ENCODE data around the gene CRYBA4.

DNA sequence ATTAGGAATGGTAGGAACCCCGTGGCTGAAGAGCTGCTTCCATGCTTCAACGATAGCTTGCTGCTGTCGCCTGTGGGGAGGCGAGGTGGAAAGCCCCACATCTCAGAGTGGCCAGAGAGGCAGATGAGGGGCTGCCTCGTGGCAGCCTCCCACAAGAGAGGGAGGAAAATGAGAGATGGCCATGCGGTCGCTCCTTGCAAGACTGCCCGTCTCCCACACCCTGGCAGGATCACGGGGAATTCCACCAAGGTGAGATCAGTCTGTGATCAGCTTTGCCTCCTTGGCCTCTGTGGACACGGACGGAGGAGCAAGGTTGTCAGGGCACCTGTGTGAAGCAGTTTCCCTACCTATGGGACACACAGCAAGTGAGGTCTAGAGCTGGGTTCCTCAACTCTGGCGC, 3.0 kb downstream of the CRYBA4 start:
- TF ChIP-seq CTCF (IDR thresholded peaks at IDR 0.05) (no peak), POLR2AphosphoS5 (IDR thresholded peaks at IDR 0.05) (no peak)
